ENCODE data around the gene NSD2.

The NSD2 gene

GRCh38 chr4:1973218-1973617, 102.0 kb downstream of the NSD2 start:
- no peak for DNase-seq

DNA sequence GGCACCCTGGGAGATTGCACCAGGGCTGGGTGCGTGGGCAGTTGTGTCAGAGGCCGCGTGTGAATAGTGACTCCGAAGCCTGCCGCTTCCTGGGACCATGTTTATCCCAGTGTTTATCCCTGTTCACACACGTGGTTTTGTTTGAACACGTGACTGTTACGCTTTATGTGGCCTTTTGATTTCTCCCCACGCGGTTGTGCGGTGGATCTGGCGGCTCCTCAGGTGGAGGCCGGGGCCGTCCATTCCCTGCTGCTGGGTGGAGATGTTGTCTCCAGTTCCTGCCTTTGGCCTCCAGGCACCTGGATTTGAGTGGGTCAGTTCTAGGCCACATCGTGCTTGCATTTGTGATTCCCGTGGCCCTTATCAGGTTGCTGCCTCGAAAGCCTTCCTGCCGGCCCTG, 102.5 kb downstream of the NSD2 start:
- no peak for DNase-seq

- DNase-seq, result no peak
Measured at GRCh38 chr4:1974840-1975239, 103.6 kb downstream of the NSD2 start.

DNA sequence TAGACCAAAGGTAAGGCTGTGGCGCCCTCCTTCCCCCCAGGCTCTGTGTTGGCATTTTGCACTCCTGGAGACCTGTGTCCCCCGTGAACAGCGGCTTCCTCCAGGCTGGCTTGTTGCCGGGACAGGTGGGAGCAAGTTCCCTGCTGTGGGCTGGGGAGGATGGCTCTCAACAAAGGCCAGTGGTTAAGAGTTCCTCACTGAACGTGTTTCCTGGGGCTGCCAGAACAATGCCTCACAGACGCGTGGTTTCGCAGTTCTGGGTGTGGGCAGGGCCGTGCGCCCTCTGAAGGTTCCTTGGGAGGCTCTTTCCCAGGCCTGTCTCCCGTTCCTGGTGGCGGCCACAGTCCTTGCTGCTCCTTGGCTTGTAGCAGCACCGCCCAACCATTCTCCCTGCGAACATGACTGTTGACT, 104.2 kb downstream of the NSD2 start:
- DNase-seq, result no peak

- no peak for DNase-seq
Measured at GRCh38 chr4:1975880-1976279, 104.7 kb downstream of the NSD2 start.

DNA sequence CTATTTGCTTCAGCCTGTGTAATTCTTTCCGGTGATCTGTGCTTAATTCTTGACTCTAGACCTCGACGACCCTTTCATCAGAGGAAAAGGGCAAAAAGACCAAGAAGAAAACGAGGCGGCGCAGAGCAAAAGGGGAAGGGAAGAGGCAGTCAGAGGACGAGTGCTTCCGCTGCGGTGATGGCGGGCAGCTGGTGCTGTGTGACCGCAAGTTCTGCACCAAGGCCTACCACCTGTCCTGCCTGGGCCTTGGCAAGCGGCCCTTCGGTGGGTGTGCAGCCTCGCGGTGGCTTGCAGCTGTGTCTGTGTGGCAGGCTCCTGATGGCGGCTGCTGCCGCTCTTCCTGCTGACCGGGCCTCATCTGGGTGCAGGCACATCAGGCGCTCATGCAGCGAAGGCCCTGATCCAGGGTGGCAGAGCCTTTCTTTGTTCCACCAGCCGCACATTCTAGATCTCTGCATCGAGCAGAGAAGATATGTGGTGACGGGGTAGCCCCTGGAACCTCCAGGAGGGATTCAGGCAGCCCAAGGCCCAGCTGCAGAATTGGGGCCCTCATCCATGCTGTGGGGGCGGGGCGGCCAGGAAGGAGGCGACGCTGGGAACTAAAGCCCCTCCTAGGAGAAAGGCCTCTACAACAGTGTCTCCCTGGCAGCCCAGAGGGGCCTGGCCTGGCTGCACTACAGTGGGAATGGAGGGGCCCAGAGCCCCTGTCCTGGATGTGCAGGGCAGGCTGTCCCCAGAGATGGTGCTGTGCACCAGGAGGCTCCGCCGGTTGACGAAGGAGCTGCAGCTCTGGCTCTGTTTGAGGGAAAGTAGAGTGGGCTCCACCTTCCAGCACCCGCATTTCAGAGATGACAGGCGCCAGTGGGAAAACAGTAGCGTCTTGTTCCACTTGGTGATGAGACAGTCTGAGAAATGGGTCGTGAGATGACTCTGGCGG, 105.5 kb downstream of the NSD2 start:
- no peak for DNase-seq

DNA sequence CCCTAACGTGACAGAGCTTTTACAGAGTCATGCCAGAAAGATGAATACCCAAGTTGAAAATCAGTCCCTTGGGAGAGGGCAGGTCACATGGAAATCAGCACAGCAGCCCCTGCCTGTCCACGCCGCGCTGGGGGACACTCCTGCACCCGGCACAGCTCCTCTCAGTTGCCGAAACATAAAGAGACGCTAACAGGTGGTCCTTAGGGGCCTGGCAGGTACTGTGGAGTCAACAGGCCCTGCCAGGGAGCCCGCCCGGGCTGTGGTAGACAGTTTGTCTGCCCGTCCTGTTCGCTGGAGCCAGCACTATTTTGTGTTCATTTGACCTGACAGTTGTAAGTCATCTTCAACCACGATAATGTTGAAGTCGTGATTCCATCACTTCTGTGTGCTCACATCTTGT, 107.0 kb downstream of the NSD2 start:
- no peak for DNase-seq

DNA sequence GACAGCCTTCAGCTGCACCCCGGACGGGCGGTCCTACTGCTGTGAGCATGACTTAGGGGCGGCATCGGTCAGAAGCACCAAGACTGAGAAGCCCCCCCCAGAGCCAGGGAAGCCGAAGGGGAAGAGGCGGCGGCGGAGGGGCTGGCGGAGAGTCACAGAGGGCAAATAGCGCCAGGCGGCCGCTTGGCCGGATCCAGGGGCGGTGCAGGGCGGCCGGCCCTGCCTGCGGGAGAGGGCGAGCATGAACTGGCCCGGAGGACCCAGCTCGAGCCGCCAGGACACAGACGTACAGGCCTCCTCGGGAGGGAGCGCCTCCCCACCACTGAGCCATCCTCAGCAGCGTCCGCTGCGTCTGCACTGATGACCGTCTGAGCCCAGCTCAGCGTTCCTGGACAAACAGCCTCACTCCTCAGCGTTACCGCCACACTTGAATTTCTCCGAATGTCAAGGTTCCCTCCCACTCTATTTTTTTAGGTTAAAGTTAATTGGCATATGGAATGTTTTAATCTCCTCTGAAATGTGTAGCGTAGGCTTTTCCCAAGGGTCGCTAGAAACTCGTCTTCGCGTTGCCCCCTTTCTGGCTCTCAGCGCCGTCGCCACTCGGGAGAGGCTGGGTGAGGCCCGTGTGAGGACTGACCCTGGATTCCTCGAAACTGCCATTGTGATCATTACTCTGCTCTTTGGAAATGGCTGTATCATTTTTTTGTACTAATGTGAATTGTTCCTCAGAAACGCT, 107.7 kb downstream of the NSD2 start:
- no peak for DNase-seq

DNA sequence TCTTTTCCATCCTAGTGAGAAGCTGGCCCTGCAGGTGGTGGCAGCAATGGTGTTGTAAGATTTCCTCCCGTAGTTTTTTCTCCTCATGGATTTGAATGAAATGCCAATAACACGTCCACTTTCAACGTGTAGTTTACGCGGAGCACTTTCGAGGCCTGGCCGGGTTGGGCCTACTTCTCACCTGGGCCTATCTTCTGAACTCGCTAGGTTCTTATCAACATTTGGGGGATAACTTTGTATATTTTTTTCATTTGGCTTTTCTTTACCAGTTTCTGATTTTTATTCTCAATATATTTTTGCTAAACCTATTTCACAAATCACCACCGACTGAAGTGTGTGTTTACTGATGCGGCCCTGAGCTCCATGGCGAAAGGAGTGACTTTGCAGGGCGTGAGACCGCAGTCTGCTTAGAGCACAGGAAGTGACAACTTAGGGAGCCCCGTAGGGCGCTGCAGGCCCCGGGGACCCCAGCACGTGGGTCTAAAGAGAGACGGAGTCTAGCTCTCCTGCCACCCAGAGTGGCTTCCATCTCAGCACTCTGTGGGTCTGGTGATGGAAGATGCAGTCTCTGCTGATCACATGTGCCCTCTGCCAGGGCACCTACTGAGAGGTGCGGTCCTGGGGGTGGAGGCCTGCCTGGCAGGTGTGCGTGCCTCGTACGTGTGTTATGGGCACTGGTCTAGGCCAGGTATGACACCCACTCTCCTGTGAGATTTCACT, 108.4 kb downstream of the NSD2 start:
- DNase-seq, result no peak

GRCh38 chr4:1980561-1981041, 109.4 kb downstream of the NSD2 start:
- no peak for DNase-seq

DNA sequence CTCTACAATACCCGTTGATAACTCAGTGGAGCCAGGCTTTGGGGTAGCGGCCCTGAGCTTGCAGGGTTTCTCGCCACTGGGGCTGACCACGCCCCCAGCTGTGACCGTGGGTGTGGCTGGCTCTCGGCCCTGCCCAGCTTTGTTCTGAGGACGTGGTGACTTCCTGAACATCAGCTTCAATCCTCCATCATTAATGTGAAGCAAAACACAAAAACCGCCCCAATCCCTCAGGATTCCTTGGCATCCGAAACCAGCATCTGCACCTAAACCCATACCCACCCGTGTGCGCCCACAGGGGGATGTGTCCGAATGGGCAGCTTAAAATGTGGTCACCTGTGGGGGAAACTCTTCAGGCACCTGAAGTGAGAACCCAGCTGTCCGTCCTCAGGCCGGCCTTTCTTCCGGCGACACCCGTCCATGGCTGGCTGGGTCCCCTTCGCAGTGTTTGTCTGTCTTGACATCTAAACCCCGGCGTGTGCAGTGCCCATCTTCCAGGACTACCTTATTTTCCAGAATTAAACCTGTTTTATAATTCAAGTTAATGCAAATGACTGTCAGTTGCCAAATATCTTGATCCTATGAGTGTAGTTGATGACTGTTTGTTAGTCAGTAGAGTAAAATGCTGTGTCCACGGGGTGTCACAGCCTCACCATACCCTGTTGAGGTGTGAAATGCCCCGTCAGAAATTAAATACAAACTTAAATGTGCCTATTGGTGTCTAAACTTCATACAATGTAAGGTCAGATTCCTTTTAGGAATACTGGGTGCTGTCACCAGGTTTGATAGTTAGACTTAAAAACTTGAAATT, 110.3 kb downstream of the NSD2 start:
- no peak for DNase-seq

DNA sequence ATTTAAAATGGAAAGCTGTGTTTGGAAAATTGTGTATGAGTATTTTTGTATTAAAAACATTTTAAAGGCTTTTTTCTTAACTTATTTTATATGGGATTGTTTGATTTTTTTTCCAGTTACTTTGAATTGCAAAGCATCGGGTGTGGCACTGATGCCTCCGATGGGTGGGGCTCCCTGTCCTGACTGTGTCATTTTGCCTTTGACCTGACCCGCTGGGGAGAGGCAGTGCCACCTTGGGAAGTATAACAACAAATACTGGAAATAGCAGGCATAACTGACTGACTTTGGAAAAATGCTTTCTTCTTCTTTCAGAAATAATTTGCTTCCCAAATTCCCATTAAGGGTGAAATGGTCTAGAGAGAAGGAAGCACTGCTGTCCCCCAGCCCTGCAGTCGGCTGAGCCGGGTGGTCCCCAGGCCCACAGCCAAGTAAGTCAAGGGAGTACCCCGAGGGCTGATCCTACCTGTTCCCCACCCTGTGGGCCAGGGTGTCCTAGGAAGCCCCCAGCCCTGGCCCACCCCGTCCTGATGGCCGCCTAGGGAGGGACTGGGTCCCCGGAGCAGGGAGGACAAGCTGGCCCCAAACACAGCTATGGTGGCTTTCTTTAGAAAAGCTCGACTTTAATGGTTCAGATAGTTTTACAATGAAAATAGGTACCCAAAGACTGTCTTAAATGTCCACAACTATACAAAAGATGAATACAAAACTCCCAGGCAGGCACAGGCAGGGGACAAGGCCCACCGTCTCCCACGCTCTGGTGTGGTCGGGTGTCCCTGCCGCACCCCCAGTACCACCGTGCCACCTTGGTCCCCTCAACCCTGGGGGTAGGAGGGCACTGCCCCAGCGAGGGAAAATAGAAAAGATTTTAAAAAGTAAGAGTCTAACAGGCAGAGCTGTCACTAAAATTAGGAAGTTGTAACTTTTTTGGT, 111.2 kb downstream of the NSD2 start:
- DNase-seq, result no peak

DNA sequence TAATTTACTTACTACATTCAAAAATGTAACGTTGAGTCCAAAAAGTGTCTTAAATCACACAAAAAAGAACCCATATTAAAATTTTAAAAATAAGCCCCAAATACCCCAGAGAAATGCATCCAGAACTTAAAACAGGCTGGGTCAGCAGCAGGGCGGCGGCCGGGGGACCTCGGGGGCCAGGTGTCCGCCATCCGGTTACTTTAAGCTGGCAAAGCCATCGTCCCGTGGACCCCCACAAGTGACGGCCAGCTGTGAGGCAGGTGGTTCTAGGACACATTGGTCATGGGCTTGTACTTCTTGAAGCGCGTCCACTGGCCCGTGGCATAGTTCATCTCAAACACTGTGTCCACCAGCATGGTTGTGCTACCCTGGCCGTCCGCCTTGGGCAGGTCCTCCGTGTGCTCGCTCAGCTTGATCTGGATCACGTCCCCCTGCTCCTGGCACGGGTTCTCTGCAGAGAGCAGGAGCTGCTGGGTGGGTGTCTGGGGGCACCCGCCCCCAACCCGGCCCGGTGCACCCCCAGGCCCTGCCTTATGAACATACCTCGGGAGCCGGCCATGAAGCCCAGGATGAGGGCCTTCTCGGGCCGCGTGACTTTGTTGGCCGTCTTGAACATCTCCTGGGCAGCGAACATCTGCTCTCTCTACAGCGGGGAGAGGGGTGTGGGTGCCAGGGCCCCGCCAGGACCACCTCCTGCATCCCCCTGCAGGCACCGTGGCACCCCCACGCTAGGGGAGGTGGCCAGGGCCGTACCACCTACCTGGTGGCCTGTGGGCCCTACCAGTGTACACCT, 112.1 kb downstream of the NSD2 start:
- DNase-seq, result no peak

DNA sequence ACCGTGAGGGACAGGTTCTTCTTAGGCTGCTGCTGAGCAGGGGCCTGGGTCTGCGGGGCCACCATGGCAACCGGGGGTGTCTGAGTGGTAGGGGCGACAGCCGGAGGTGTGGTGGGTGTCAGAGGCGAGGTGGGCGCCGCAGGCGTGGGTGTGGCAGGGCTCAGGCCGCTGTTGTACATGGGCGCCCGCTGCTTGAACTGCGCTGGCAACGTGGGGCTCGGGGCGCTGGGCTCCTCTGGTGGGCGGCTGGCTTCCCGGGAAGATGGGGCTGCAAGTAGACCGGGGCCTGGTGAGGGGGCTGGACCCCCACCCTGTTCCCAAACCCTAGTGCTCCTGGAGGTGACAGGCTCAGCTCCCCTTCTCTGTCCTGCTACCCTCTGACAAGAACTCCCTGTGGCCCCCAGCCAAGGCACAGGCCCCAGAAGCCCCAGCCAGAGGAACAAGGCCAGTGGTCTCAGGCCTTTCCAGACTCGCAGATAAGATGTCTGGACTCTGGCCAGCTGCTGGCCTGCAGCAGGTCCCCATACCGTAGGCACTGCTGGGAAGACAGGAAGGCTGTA, 112.7 kb downstream of the NSD2 start:
- DNase-seq, result no peak

GRCh38 chr4:1984406-1985191, 113.4 kb downstream of the NSD2 start:
- no peak for DNase-seq

DNA sequence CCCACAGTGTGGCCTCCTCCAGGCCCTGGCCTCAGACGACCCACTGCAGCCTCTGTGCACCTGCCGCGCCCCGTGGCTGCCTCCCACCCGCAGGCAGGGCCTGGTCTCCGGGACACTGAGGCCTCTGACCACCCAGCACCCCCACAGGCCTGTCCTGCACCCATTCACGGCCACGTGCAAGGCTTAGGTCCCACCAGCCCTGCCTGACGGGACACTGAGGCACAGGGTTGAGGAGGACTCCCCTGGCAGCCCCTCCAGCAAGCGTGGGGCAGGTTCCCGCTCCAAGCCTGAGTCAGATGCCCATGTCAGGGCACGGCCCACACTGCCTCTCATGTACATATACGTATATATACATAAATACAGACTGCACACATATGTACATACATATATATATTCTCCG, 114.1 kb downstream of the NSD2 start:
- no peak for DNase-seq

- no peak for DNase-seq
Measured at GRCh38 chr4:1985780-1986577, 114.8 kb downstream of the NSD2 start.

- no peak for DNase-seq
Measured at GRCh38 chr4:1986578-1987210, 115.5 kb downstream of the NSD2 start.
